Hematopoietic multipotent progenitor cell treated with erythropoietin and hydrocortisone succinate and interleukin-3 and kit ligand, for 4 days (in vitro differentiated cells): ENCODE measurements around the gene ZNF519.
A peak's percentile ranks its signal among the peaks of the same experiment; 100 is the strongest.
"Not testable (repeated sequence)": the region's sequence is repeated elsewhere in the genome, so short reads cannot be mapped to it uniquely, and the experiment has no call there.

Experiments used
- DNase-seq: peaks from one replicate; pipeline ENCODE4 v3.0.0-alpha.2; 2015

The ZNF519 gene

GRCh38 chr18:14146771-14147170 is 14.5 kb upstream of the ZNF519 start:
- DNase-seq: not testable (repeated sequence)

- DNase-seq: not testable (repeated sequence)
Observed at GRCh38 chr18:14145581-14146338, 13.5 kb upstream of the ZNF519 start.

- not testable (repeated sequence) for DNase-seq
Observed at GRCh38 chr18:14145021-14145420, 12.8 kb upstream of the ZNF519 start.

- DNase-seq: no peak
Observed at GRCh38 chr18:14144628-14144895, 12.3 kb upstream of the ZNF519 start.

GRCh38 chr18:14143871-14144627 is 11.8 kb upstream of the ZNF519 start:
- not testable (repeated sequence) for DNase-seq

GRCh38 chr18:14143396-14143795 is 11.2 kb upstream of the ZNF519 start:
- DNase-seq: not testable (repeated sequence)

GRCh38 chr18:14142177-14142576 is 9.9 kb upstream of the ZNF519 start:
- DNase-seq: not testable (repeated sequence)

- not testable (repeated sequence) for DNase-seq
Observed at GRCh38 chr18:14139583-14139982, 7.3 kb upstream of the ZNF519 start.

- DNase-seq: not testable (repeated sequence)
Observed at GRCh38 chr18:14137971-14138370, 5.7 kb upstream of the ZNF519 start.

- peak; percentile 11 for DNase-seq
Observed at GRCh38 chr18:14131696-14132270, 452 bp downstream of the ZNF519 start.

- DNase-seq: not testable (repeated sequence)
Observed at GRCh38 chr18:14130804-14131203, 1.4 kb downstream of the ZNF519 start.

GRCh38 chr18:14124689-14125088 is 7.5 kb downstream of the ZNF519 start:
- DNase-seq: no peak

GRCh38 chr18:14122097-14122496 is 10.1 kb downstream of the ZNF519 start:
- no peak for DNase-seq

- no peak for DNase-seq
Observed at GRCh38 chr18:14120926-14121325, 11.3 kb downstream of the ZNF519 start.

- no peak for DNase-seq
Observed at GRCh38 chr18:14117606-14118005, 14.6 kb downstream of the ZNF519 start.

GRCh38 chr18:14106906-14107305 is 25.3 kb downstream of the ZNF519 start:
- DNase-seq: no peak

GRCh38 chr18:14104906-14105748 is 27.1 kb downstream of the ZNF519 start:
- DNase-seq: no peak

- DNase-seq: no peak
Observed at GRCh38 chr18:14104201-14104600, 28.0 kb downstream of the ZNF519 start.

GRCh38 chr18:14100503-14101286 is 31.5 kb downstream of the ZNF519 start:
- no peak for DNase-seq

GRCh38 chr18:14098428-14098827 is 33.8 kb downstream of the ZNF519 start:
- DNase-seq: no peak

- DNase-seq: no peak
Observed at GRCh38 chr18:14097761-14098160, 34.5 kb downstream of the ZNF519 start.

- DNase-seq: no peak
Observed at GRCh38 chr18:14093307-14093915, 38.8 kb downstream of the ZNF519 start.
